H4 (cell line): ENCODE measurements around the gene EGR1. TPM values are rescaled to one million over a fixed set of nuclear protein-coding genes. Genes with fewer than 3 reads are reported as not detected.
"Not testable (repeated sequence)": the region's sequence is repeated elsewhere in the genome, so short reads cannot be mapped to it uniquely, and the experiment has no call there.

ENCODE experiments used
- DNase-seq: peaks from one replicate; pipeline ENCODE4 v3.0.0-alpha.2; 2015; ENCODE audit warnings: low spot score
- total RNA-seq: library from RNA; depleted of rRNA; stranded (reverse); fragments of >200 nt; shearing (Covaris generic); gene quantifications from 2 replicates; pipeline ENCODE4 v1.2.3, GENCODE V29; 2014

The EGR1 gene
- total RNA-seq, 1 experiment from 2014 or later: 9.3 TPM

DNA sequence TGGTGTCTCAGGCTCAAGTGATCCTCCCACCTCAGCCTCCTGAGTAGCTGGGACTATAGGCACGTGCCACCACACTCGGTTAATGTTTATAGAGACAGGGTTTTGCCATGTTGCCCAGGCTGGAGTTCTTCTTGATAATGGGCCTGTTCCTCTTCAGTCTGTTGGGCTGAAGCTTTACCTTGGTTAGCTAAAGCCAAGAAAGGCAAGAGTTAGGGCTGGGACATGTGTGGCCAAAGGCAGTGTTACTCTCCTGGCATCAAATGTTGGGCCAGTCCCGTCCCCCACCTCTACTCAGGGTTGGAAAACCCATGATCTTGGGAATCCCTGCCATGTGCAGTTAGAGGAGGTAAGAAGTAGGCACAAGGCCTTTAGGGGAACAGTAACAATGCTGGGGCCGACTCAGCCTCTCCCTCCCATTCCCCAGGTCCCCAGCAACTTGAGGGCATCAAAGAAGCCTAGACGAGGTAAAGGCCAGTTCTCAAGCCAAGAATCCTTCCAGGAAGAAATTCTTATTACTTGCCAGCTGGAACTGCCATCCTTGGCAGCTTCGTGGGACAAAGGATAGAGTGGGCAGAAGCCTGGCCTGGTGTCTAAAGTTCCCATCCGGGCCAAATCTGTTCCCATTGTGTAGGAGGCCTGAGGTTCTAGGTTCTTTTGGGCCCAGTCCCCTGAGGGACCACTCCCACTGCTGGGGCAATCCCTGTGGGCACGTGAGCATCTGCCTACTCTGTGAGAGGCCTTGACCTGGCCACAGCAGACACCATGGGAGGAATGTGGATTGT, 4.5 kb downstream of the EGR1 start:
- DNase-seq: peak; percentile 92

DNA sequence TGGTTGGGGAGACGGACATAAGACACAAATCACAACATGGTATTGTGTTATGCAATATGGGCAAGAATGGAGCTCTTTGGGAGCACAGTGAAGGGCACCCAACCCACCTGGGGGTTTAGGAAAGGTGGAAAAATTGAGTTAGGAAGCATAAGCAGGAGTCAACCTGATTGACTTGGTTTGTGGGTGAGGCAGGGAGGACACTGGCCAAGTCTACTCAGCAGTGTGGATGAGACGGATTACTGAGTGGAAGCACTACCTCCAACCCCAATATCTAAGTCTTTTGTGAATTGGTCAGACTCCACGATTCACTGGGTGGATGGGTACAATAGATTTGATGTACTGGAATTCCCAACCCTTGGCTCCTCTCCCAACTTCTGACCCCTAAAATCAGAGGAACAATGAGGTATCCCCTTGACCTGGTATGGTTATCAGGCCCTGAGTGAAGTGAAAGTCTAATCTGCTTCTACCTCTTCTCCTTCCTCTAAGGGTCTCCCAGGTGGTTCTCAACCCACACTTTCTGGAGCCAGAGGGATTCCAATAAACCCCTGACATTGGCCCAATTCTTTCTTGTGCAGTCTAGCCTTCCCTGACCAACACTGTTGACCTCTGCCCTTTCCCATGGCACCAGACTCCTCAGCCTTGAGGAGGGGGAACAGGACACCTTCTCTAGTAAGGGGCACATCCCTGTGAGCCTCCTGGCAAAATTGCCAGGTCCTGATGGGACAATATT, 5.2 kb downstream of the EGR1 start:
- peak; percentile 91 for DNase-seq

DNA sequence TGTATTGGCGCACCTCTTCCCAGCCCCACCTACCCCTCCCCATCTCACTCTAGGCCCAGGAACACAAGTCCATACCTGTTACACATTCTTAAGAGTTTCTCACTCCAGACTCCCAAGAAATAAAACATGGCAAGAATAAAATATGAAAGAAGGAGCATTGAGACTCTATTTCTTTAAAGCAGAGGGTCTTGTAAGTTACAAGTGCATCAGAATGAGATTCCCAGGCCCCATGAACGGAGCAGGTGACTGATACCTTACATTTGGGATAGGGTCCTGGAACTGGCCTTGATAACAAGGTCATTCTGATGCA, 5.7 kb downstream of the EGR1 start:
- no peak for DNase-seq

DNA sequence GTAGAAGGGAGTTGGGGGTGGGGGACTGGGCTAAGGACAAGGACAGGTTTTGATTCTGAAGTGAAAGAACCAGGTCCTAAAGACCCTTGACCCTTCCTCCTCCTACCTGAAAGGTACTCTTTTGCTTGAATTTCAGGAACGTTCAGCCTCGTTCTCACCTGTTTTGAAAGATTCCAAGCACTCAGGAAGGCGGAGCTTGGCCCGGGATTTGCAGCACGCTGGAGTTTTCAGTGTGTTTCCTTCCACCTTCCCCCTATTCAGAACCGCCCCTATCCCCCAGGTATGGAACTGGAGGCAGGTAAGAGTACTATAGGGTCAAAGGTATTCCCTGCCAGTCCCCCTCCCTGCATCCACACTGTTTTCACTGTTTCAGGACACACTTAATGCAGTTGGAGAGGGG, 7.1 kb downstream of the EGR1 start:
- no peak for DNase-seq

DNA sequence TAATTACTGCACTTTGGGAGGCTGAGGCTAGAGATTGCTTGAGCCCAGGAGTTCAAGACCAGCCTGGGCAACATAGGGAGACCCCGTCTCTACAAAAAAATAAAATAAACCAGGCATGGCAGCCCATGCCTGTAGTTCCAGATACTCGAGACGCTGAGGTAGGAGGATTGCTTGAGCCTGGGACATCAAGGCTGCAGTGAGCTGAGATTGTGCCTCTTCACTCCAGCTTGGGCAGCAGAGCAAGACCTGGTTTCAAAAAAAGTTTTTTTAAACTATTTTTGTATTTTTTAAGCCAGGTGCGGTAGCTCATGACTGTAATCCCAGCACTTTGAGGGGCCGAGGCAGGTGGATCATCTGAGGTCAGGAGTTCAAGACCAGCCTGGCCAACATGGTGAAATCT, 7.9 kb downstream of the EGR1 start:
- DNase-seq: not testable (repeated sequence)

DNA sequence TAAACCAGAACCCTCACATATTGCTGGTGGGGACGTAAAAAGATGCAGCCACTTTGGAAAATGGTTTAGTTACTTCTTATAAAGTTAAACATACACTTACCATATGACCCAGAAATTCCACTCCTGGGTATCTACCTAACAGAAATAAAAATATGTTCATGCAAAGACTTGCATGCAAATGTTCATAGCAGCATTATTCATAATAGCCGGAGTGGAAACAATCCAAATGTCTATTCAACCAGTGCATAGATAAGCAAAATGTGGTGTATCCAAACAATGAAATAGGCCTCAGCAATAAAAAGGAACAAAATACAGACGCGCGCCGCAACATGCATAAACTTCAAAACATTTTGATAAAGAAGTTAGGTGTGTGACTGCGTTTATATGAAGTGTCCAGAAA, 11.6 kb downstream of the EGR1 start:
- no peak for DNase-seq

DNA sequence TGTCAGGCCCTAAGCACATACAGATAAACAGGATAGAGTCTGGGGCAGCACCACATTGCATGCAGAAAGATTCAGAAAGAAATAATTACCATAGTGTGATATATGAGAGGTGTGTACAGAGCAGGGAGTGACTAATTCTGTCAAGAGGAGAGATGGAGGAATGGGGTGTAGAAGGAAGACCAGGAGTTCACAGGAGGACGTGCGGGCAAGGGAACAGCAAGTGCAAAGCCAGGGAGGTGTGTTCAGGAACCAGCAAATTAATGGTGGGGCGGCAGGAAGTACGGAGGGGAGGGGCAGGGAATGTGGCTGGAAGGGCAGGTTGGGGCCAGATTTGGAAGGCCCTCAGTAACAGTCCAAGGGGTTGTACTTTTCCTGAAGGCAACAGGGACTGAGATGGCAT, 17.4 kb downstream of the EGR1 start:
- DNase-seq: no peak

DNA sequence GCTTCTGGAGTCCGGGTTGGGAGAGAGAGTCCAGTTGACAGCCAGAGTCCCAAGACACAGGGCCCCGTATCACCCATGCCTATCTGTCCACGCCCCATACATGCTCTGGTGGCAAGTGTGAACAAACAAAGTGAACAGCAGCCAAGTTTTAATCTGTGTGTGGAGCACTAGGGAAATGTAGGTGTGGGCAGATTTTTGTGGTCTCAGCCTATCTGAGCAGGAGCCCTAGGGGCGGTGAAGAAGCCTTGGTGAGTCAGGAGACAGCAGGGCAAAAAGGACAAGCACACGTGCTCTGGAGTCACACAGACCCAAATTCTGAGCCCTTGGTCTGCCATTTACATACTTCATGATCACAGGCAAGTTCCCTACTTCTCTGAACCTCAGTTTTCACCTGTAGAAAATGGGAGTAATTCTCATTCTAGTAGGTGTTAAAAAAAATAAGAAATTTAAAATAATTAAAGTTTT, 23.2 kb downstream of the EGR1 start:
- peak; percentile 59 for DNase-seq

DNA sequence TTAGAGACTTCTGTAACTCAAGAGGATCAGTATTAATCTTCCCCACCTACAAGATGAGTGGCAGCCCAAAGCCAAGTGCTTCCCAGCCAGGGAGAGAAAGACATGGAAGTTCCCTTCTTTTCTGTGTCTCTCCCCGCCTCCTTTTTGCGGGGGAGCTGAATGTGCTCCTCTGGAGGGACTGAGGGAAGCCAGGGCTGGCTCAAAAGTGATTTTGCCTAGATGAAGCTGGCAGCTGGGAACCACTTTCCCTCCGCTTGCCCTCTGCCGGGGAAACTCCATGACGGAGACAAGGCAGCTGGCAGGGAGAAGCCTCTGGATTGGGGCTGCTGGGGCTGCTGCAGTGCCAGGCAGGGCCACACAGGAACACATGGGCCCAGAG, 24.4 kb downstream of the EGR1 start:
- no peak for DNase-seq

DNA sequence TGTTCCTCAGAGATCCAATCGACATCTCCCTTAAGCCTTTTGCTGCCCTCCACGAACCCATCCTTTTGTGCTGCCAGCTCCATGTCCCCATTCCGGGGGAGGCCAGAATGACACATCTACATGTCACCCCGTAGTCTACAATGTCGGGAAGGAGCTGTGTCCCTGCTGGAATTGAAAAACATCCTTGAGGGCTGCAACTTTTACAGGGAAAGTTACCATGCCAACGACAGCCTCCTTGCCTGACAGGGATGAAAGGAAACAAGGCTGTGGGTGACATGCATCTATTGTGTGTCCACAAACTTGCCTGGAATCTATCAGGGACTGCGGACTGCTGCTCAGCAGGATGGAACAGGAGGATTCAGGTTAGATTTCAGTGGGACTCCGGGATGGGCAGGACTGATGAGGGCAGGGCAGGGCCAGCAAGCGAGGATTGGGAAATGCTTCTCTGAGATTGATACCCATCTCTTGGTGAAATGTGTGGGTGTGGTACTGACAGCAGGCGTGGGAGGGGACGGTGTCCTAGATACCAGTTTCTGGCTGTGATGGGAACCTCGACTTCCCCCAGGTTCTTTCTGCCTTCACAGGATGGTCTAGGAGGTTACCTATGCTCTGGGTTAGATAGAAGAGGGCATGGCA, 25.5 kb downstream of the EGR1 start:
- no peak for DNase-seq

DNA sequence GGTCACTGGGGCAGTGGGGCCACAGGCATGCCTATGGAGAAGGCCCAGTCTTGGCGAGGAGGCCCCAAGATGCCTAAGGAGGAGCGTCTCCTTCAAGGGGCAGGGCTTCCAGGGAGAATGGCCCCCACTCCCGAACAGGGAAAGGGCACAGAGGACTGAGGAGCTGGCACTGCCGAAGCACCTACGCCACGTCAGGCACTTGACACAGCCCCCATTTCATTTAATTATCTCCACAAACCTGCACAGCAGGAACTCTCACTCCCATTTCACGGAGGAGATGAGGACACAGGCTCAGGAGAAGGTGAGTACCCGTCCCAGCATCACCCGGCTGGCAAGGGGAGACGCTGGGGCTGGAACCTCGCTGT, 26.0 kb downstream of the EGR1 start:
- no peak for DNase-seq

DNA sequence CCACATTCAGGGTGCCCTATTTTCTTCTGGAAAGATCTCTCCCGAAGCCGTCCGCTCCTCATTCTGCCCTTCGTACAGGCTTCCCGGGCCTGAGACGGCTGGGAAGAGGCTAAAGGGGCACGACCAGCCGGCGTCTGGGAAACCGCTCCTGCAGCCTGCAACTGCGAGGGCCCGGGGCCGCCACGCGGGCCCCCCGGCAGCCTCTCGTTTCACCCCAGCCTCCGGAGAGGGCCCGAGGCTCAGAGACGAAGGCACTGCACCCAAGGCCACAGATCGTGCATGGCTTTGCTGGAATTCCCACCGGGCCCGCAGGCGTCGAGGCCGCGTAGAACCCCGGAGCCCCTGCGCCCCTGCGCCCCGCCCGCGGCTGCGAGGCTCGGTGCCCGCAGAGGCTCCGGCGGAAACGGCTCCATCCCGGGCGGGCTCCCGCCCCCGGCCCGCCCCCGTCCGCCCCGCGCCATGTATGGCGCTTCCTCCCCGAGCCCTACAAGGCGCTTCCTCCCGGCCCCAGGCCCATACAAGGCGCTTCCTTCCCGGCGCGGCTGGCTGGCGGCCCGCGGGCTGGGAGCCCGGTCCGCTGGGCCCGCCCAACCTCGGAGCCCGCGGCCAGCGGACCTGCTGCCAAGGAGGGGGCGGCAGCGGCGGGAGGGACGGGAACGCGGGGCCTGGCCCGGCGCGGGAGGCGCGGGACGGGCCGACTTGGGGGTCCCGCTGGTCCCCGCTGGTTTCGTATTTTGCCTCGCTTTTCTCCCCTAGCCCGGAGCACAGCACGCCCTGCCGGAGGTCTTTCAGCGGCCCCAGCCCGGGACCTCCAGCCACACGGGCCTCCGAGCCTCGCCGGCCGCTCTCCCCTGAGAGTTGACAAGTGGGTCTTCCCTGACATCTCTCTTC, 26.6 kb downstream of the EGR1 start:
- DNase-seq: peak; percentile 89

DNA sequence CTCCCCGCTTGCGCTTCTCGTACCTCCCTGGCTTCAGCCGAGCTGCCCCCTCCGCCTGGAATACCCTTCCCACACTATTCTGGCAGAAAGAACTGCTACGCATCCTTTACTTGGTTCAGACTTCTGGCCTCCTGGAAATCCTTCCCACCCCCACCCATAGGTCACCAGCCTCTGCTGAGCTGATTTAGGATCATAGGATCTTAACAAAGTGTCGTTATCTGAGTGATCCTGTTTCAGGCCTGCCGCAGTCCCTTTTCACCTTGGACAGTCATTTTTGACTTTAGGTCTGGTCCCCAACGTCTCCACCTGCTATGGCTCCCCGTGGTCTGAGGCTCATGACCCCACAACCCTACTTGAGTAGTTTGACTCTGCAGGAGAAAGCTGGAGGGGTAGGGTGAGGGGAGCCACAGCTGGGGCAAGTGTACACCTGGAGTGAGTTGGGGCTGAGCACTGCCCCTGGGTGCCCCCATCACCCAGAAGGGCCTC, 27.3 kb downstream of the EGR1 start:
- no peak for DNase-seq

DNA sequence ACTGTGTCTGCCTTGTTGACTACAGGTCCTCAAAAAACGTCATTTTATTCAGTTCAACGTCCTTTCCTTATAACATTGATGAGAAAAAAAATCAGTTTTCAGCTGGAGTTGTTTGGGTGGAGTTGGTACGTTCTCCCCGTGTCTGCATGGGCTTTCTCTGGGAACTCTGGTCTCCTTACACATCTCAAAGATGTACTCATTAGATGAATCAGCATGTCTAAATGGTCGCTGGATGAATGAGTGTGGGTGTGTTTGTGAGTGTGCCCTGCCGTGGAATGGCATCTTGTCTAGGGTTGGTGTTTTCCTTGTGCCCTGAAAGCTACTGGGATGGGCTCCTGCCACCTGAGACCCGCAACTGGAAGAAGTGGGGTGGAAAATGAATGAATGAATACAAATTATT, 30.1 kb downstream of the EGR1 start:
- no peak for DNase-seq

DNA sequence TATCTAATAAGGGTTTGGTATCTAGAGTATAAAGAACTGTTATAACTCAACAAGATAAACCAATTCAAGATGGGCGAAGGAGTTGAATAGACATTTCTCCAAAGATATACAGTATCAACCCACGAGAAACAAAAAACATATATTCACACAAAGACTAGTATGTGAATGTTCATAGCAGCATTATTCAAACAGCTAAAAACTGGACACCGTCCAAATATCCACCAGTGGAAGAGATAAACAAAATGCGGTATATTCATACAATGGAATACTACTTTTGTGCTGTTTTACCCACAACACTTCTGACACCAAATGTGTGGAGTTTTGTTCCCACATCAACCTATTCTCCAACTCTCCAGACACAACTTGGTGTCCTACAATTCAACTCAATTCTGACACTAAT, 33.1 kb downstream of the EGR1 start:
- DNase-seq: no peak

DNA sequence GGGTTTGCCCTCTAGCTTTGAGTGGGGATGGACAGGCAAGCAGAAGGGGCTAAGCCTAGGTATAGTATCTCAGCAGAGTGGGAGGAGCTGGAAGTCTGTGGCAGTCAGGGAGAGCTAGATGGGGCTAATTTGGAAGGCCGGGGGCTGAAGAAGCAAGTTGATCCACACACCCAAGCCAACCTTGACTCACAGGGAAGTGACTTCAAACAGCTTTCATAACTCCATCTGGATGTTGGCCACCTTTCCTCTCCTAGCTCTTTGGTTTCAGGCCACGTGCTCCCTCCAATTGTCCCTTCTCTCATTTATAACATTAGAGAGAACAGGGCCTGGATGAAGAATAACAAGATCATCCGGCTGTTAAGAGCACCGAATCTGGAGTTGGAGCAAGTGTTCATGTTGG, 36.8 kb downstream of the EGR1 start:
- no peak for DNase-seq

DNA sequence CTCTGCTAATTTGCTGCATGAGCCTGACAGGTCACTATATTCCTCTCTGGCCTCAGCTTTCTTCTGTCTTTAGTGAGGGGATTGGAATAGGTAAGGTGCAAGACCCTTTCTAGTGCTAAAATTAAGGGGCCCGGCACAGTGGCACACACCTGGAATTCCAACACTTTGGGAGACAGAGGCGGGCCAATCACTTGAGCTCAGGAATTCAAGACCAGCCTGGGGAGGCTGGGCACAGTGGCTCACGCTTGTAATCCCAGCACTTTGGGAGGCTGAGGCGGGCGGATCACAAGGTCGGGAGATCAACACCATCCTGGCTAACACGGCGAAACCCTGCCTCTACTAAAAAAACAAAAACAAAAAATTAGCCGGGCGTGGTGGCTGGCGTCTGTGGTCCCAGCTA, 37.2 kb downstream of the EGR1 start:
- no peak for DNase-seq

DNA sequence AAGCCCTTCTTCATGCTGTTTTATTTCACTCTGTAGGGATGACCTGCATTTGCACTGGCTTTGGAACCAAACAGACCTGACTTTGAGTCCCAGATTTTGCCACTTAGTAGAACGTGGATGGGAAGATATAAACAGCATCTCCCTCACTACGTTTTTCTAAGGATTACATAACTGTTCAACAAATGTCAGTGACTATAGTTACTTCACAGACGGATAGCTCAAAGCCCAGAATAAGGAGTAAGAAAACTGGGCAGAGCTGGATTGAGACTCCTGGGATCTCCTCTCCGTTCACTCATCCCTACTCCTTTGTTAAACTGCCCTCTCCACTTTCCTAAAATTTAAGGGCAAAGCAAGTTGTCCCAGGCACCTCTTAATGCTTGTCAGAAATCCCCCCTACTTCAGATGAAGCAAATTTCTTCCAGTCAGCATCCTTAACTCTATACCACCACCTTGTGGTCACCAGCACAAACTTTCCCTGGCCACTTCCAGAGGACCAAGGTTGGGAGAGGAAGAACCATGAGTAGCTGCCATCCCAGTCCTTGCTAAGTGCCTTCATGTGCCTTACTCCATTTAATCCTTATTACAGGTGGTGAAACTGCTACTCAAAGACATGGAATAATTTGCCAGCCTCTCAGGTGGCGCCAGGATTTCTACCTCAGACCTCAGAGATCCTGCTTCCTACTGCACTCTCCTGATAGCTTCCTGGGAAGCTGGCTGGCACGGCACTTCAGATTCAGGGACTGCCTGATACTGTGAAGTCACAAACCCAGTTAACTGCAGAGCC, 38.4 kb downstream of the EGR1 start:
- DNase-seq: peak; percentile 60

DNA sequence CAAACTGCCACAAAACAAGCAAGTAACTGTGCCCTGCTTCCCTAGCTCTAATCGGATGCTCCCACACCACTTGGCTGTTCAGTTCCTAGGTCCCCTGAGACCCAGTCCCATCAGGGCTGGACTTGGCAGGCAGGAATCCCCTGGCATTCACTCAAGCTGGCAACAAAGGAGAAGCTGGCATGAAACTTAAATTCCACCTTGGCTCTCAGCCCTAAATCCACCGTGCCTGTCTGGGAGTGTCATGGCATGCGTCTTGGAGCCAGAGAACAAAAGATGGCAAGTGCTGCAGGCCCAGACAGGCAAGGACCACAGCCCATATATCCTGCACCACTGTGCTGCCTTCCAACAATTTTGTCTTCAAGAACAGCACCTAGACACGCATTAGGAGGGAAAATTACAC, 39.5 kb downstream of the EGR1 start:
- DNase-seq: peak; percentile 14

DNA sequence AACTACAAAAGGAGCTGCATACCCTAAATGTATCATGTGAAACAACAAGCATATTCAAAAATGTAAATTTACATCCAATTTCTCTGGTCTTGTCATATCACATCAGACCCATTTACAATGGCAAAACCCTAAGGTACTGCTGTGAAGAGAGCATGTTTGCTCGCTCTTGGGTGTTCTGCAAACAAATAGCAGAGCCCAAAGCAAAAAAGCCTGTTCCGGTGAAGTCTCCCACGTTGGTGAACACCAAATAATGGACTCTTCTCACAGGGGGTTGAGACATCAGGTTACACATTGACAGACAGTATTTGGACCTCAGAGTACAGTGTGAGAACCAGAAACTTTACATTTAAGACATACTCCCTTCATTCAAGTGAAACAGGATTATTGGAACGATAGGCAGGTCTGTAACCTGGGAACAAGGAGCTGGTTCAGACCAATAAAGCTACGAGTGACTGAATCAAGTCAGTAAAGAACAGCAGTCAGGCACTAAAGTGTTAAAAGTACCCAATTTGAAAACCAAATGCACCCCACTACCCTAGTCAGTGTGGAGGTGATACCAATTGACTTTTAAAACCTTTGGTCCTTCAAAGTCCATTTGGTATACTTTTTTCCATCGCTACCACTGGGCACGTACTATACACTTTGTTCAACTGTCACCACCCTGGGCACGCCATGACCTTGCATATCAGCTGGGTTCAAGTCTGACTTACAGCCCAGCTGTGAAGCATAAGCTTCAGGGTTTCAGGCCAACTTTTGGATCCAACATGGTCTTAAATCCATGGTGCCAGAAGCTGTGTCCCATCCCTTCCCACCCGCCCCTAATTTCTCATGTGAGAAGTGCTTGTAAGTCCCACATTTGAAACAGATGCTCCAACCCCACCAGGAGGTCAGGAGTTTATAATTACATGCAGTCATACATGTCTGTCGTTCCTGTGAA, 41.4 kb downstream of the EGR1 start:
- DNase-seq: no peak
